Measurements from ENCODE around the gene OGFOD3.
"Not testable (repeated sequence)": the region's sequence is repeated elsewhere in the genome, so short reads cannot be mapped to it uniquely, and the experiment has no call there.

The OGFOD3 gene

DNA sequence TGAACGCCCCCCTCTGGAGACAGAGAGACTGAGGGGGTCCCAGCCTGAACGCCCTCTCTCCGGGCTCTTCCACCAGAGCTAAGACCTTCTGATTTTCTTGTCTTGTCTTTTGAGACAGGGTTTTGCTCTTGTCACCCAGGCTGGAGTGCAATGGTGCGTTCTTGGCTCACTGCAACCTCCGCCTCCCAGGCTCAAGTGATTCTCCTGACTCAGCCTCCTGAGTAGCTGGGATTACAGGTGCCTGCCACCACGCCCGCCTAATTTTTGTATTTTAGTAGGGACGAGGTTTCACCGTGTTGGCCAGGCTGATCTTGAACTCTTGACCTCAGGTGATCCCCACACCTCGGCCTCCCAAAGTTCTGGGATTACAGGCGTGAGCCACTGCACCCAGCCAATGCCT is 70.4 kb downstream of the OGFOD3 start:
- H3K36me3 ChIP-seq (ENCODE audit: control insufficient read depth, insufficient read depth, low read length); H3K4me1 ChIP-seq (ENCODE audit: control insufficient read depth, insufficient read depth, low read length); H3K27ac ChIP-seq (ENCODE audit: low read depth, low read length); H3K27me3 ChIP-seq (ENCODE audit: control insufficient read depth, insufficient read depth, low read length); H3K9me3 ChIP-seq (ENCODE audit: control insufficient read depth, insufficient read depth, low read length); H3K4me3 ChIP-seq (ENCODE audit: low read depth, low read length); H3K9ac ChIP-seq (ENCODE audit: low read depth, low read length): not testable (repeated sequence)

- no peaks in the 10 kb centered on the region for H3K27me3 ChIP-seq (ENCODE audit: control insufficient read depth, insufficient read depth, low read length)
- no peaks in the 10 kb centered on the region for H3K9me3 ChIP-seq (ENCODE audit: control insufficient read depth, insufficient read depth, low read length)
- H3K9ac ChIP-seq (ENCODE audit: low read depth, low read length), result no peak overlapping the region
- no peaks in the 10 kb centered on the region for H3K4me1 ChIP-seq (ENCODE audit: control insufficient read depth, insufficient read depth, low read length)
- no peaks in the 10 kb centered on the region for H3K36me3 ChIP-seq (ENCODE audit: control insufficient read depth, insufficient read depth, low read length)
- H3K27ac ChIP-seq (ENCODE audit: low read depth, low read length), result no peak overlapping the region
- H3K4me3 ChIP-seq (ENCODE audit: low read depth, low read length), result no peak overlapping the region
Observed at GRCh38 chr17:82346342-82347300, 71.8 kb downstream of the OGFOD3 start.

- no peak overlapping the region for H3K4me3 ChIP-seq (ENCODE audit: low read depth, low read length)
- H3K27me3 ChIP-seq (ENCODE audit: control insufficient read depth, insufficient read depth, low read length), result no peaks in the 10 kb centered on the region
- no peaks in the 10 kb centered on the region for H3K9me3 ChIP-seq (ENCODE audit: control insufficient read depth, insufficient read depth, low read length)
- no peaks in the 10 kb centered on the region for H3K36me3 ChIP-seq (ENCODE audit: control insufficient read depth, insufficient read depth, low read length)
- H3K4me1 ChIP-seq (ENCODE audit: control insufficient read depth, insufficient read depth, low read length), result no peaks in the 10 kb centered on the region
- no peak overlapping the region for H3K27ac ChIP-seq (ENCODE audit: low read depth, low read length)
- H3K9ac ChIP-seq (ENCODE audit: low read depth, low read length), result no peak overlapping the region
Observed at GRCh38 chr17:82345151-82345976, 73.0 kb downstream of the OGFOD3 start.

- Histone ChIP-seq H3K36me3 (ENCODE audit: control insufficient read depth, insufficient read depth, low read length) (no peaks in the 10 kb centered on the region), H3K27me3 (ENCODE audit: control insufficient read depth, insufficient read depth, low read length) (peaks cover 3% of the 10 kb centered on the region; the same call in 1 of the 2 replicates), H3K9ac (ENCODE audit: low read depth, low read length) (no peak overlapping the region), H3K4me3 (ENCODE audit: low read depth, low read length) (no peak overlapping the region), H3K9me3 (ENCODE audit: control insufficient read depth, insufficient read depth, low read length) (no peaks in the 10 kb centered on the region), H3K4me1 (ENCODE audit: control insufficient read depth, insufficient read depth, low read length) (peaks cover 3% of the 10 kb centered on the region; the same call in 1 of the 2 replicates), H3K27ac (ENCODE audit: low read depth, low read length) (no peak overlapping the region)
Observed at GRCh38 chr17:82344175-82344907, 74.0 kb downstream of the OGFOD3 start.

GRCh38 chr17:82343560-82343959 is 74.8 kb downstream of the OGFOD3 start:
- Histone ChIP-seq H3K27me3 (ENCODE audit: control insufficient read depth, insufficient read depth, low read length) (peaks cover 3% of the 10 kb centered on the region; the same call in 1 of the 2 replicates), H3K27ac (ENCODE audit: low read depth, low read length) (no peak overlapping the region), H3K4me1 (ENCODE audit: control insufficient read depth, insufficient read depth, low read length) (peaks cover 5% of the 10 kb centered on the region; the same call in 1 of the 2 replicates), H3K36me3 (ENCODE audit: control insufficient read depth, insufficient read depth, low read length) (no peaks in the 10 kb centered on the region), H3K9me3 (ENCODE audit: control insufficient read depth, insufficient read depth, low read length) (no peaks in the 10 kb centered on the region), H3K9ac (ENCODE audit: low read depth, low read length) (no peak overlapping the region), H3K4me3 (ENCODE audit: low read depth, low read length) (no peak overlapping the region)

DNA sequence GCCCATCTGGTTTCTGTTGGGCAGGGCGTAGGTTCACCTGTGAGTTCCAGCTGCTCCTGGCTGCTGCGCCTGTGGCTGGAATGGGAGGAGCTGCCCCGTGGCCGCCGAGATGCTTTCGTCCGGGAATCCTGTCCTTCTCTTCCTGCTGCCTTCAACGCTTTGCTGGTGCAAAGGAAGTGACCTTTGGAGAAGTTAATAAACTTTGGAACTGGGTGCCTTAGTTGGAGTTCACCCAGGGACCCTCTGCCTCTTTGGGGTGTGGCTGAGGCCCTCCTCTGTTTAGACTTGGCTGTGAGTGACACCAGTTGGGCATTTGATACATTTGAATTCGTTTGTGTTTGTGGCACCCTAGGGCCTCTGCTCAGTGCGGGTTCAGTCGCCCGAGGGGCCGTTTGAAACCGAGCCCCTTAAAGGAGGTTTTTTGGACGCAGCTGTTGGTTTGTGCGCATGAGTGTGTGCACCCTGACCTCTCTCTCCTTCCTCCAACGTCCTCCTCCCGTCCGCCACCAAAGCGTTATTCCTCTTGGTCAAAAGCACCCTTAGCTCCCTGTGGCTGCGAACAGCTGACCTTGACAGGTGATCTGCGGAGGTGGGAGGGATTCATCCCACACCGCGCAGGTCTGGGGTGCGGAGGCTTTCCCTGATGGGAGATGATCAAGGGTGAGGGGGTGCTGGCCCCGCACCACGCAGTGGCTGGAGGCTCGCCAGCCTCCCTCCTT is 75.9 kb downstream of the OGFOD3 start:
- no peak overlapping the region for H3K27ac ChIP-seq (ENCODE audit: low read depth, low read length)
- no peak overlapping the region for H3K4me3 ChIP-seq (ENCODE audit: low read depth, low read length)
- no peaks in the 10 kb centered on the region for H3K9me3 ChIP-seq (ENCODE audit: control insufficient read depth, insufficient read depth, low read length)
- no peaks in the 10 kb centered on the region for H3K36me3 ChIP-seq (ENCODE audit: control insufficient read depth, insufficient read depth, low read length)
- H3K4me1 ChIP-seq (ENCODE audit: control insufficient read depth, insufficient read depth, low read length), result peaks cover 5% of the 10 kb centered on the region; the same call in 1 of the 2 replicates
- peaks cover 3% of the 10 kb centered on the region; the same call in 1 of the 2 replicates for H3K27me3 ChIP-seq (ENCODE audit: control insufficient read depth, insufficient read depth, low read length)
- H3K9ac ChIP-seq (ENCODE audit: low read depth, low read length), result no peak overlapping the region

- Histone ChIP-seq H3K27me3 (ENCODE audit: control insufficient read depth, insufficient read depth, low read length) (peaks cover 8% of the 10 kb centered on the region), H3K9ac (ENCODE audit: low read depth, low read length) (no peak overlapping the region), H3K27ac (ENCODE audit: low read depth, low read length) (no peak overlapping the region), H3K4me3 (ENCODE audit: low read depth, low read length) (no peak overlapping the region), H3K4me1 (ENCODE audit: control insufficient read depth, insufficient read depth, low read length) (peaks cover 8% of the 10 kb centered on the region; the same call in 1 of the 2 replicates), H3K9me3 (ENCODE audit: control insufficient read depth, insufficient read depth, low read length) (no peaks in the 10 kb centered on the region), H3K36me3 (ENCODE audit: control insufficient read depth, insufficient read depth, low read length) (no peaks in the 10 kb centered on the region)
Observed at GRCh38 chr17:82339634-82340580, 78.5 kb downstream of the OGFOD3 start.

Data from HUES48 (cell line).